Suppressor macrophage treated with lipopolysaccharide for 4 hours (primary cell): ENCODE data around the gene CPB2.

ENCODE experiments used
- DNase-seq: peaks from one replicate; pipeline ENCODE4 v3.0.0-alpha.2; 2020

Gene CPB2

DNA sequence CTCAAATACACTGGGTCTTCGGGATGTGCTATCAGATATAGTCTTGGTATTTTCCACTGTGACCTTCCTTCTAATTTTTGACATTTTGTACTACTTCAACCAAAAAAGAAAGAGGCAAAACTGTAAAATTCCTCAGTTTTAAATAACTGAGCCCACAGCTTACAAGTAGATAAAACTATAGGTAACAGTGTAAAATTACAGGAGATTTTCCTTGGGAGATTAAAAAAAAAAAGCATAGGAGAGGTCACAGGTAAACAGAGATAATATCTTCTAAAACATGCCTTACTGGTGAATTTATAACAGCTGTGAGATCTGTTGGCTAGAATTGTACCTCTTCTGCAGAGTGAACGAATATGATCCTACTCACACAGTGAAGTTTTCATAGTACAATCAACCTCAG, 59.4 kb downstream of the CPB2 start:
- DNase-seq = no peak

DNA sequence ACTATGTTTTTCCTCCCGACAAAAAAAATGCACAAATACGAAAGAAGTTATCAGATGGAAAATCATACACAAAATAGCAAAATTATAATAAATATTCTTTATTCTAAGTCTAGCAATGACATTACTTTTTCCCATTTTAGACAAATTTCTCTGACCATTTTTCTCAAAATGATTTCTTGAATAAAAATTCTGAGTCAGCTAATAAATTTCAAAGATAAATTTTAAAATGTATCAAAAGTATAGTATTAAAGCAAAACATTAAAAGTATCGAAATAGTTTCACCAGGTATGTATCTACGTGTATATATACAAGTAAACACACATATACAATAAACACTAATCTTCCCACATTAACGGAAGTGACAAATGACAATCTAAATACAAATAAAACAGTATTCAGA, 61.2 kb downstream of the CPB2 start:
- DNase-seq = no peak

DNA sequence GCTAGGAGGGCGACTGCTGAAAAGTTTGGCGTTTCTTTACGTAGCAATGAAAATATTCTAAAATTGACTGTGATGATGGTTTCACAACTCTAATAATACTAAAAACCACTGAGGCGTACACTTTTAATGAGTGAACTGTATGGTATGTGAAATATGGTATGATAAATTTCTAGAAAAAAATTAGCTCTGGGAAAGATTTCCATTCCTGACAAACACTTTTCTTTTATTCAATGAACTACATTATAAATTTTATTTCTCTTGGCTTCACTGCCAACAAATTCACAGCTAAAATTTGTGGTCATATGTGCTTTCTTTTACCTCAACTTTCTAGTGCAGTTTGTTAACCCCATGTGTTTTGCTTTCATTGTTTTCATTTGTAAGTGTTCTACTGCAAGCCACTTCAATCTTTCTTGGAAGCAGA, 63.4 kb downstream of the CPB2 start:
- no peak for DNase-seq

DNA sequence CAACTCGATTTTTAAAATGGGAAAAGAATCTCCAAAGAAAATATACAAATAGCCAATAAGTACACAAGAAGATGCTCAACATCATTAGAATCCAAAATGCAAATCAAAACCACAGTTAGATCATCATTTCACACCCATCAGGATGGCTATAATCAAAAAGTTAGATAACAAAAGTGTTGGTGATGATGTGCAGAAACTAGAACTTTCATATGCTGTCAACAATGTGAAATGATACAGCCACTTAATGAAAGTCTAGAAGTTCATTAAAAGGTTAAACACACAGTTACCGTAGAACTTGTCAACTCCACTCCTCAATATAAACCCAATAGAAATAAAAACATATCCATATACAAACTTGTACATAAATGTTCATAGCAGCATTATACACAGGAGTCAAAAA, 64.1 kb downstream of the CPB2 start:
- DNase-seq = no peak

DNA sequence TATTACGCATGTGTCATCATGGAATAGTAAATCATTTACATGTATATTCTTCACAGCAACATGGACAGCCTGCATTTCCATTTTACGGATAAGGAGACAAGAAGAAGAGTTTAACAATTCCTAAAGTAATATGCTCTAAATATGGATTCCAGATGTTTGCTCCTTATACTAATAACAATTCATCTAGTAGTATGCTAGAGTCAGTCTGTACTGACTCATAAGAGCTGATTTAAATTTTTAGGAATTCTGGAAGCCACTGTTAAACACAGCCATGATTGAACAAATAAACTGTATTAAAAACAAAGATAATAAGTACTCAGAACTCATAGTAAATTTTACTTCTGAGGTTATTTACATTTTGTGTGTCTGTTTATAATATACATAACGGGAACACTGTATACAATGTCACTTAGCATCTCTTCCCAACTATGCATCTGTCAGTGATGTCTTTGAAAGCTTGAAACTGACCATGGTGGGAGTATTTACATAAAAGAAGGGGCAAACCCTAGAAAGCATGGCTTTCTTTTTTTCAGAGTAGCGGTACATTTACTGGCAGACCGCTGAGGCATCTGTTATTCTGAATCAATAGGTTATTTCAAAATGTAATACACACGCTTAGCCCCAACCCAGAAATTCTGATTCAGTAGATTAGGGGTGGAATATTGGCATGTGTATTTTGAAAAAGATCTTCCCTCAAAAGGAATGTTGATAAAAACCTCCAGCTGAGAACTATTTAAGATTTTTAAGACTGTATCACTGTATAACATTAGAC, 65.2 kb downstream of the CPB2 start:
- no peak for DNase-seq

DNA sequence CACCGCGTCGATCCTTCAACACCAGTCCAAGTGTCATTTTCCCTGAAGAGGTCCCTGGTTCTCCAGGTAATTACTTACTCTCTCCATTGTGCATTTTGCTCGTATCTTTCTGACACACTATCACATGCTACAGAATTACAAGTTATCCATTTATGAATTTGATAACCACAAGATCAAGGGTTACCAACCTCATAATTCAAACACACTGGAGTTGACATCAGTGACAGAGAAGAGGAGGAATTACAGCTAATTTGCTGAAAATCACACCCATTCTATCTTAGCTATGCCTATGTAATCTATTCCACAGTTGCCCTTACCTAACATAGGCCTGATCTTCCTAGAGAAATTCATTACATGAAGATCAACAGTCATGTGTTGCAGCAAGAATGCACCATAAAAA, 66.5 kb downstream of the CPB2 start:
- no peak for DNase-seq

DNA sequence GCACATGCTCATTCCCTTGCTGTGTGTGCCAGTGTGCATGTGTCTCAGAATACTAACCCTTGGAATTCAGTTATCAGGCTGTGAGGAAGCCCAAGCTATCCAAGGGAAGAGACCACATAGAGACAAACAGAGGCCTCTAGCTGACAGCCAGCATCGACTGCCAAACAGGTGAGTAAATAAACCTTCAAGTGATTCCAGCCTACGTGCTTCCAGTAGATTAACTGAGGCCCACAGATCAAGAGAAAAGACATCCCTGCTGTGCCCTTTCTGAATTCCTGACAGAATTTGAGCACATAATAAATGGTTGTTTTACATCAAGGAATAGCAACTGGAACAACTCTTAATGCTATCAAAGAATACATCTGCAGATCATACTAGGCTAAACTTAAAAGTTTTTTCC, 69.8 kb downstream of the CPB2 start:
- DNase-seq = no peak

DNA sequence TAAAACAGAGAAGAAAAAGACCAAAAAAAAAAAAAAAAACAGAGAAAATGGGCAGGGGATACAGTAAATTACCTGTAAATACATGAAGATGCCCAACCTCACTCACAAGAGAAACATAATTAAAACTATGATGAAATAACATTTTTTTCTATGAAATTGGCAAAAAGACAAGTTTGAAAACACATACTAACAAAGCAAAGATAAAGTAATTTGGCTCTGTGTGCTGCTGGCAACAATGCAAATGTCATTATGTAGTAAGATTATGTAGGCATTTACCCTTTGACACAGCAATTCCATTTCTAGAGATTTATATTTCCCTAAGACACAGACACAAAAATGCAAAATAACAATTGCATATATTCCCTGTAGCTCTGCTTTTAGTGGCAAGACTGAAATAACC, 72.5 kb downstream of the CPB2 start:
- DNase-seq = no peak

DNA sequence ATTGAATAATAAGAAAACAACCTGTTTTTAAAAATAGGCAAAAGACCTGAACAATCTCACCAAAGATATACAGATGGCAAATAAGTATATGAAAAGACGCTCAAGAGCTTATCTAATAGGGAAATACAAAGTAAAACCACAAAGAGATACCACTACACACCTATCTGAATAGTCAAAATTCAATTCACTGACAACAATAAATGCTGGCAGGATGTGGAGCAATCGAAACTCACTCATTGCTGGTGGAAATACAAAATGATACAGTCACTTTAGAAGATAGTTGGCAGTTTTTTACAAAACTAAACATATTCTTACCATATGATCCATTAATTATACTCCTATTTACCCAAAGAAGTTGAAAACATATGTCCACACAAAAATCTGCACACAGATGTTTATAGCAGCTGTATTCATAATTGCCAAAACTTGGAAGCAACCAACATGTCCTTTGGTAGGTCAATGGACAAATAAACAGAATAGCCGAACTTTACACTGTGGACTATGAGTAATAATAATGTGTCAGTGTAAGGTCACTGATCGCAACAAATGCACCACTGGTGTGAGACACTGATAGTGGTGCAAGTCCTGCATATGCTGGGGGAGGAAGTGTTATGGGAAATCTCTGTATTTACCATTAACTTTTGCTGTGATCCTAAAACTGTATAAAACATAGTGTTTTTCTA, 73.1 kb downstream of the CPB2 start:
- DNase-seq = no peak

DNA sequence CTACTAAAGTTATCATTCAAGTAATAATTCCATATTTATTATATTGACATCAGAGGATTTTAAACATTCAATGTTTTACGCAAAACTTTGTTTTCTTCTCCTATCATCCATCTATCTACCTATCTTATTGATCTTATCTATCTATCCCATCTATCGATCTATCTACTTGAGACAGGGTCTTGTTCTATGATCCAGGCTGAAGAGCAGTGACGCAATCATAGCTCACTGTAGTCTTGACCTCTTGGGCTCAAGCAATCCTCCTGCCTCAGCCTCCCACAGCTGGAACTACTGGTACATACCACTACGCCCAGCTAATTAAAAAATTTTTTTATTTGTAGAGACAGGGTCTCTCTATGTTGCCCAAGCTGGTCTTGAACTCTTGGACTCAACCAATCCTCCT, 79.7 kb downstream of the CPB2 start:
- DNase-seq = no peak

DNA sequence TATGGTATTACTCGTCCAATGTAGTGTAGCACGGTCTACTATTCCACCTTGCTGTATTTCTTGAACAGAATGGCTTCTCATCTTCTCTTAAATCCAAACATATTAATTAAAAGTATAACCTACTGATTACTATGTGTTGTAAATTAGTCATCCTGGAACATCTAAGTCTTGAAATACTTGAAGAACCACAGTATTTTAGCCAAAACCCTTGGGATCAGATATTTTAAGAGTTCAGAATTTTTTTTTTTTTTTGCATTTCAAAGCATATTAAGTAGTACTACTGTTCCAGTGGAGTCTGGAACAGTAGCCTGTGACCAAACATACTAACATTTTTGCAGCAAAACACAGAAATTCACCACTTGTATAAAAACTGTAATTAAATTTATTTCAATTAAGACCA, 82.4 kb downstream of the CPB2 start:
- no peak for DNase-seq

DNA sequence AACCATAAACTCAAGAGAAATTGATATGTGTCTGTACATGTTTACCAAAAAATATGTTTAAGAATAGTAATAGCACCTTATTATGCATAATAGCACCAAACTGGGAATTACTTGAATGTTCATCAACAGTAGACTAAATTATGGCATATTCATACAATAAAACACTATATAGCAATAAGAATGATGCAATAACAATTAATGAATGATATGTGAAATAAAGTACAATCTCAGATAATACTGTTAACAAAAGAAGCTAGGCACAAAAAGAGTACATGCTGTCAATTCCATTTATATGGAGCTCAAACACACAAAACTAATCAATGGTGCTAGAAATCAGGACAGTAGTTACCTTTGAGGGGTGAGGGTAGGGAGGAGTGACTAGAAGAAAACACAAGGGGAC, 88.6 kb downstream of the CPB2 start:
- no peak for DNase-seq

DNA sequence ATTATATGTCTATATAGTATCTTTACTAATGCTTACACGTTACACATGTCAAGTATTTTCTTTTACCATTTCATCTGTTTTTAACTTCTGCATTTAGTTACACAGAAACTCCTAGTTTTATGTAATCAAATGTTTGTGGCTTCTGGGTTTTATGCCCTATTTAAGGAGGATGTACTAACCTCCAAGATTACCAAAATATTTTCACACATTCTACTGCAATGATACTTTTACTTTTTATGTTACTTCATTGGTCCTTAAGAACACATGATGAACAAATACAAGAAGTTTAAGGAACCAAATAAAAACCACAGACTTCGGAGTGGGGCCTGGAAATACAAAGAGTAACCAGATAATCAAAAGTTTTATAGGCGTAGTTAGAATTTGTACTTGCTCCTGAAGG, 89.5 kb downstream of the CPB2 start:
- peak; percentile 56 for DNase-seq

DNA sequence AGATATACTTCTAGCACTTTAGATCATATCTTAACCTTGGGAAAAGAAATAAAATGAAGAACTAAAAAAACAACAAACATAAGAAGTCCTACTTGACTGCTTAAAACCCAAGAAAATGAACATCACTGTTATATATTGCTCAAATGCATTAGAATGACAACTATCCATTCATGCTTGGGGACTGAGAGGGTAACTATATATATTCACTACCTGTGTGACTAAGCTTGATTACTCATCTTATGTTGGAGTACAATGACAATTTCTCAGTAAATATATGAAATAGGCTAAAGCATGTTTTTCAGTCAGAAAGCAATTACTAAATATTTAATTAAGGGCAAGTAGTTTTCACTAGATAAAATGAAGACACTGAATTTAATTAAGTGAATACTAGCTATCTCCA, 92.4 kb downstream of the CPB2 start:
- no peak for DNase-seq

DNA sequence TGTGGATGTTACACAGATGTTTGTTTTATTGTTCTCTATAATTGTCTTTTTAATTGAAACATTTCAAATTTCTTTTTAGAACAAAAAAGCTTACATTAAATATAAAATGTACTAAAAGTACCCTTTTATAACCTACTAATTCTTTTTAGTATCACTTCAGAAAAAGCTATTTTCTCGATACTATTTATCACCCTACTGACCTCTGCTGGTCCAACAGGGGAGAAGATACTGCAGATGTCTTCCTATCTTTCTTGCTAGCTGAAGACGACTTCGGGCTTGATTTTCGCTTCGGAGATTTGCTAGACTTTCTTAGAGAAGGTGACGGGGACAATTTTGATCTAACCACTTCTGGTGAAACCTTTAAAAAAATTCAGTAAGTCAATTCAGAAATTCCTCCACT, 94.7 kb downstream of the CPB2 start:
- peak; percentile 4 for DNase-seq

DNA sequence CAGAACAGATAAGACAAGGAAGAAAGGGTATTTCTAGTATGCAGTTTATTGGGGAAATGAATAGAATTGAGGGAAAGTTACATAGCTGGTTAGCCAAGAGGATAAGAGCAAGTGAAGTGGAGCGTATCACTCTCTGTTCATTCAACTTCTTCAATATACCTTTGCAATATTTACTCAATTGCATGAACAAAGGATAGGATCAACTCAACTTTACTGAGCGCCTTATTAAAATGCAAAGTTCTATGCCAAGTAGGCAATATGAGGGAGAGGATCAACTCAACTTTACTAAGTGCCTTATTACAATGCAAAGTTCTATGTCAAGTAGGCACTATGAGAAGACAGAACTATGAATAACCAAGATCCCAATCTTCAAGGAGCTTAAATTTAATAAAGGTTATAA, 96.2 kb downstream of the CPB2 start:
- DNase-seq = no peak

DNA sequence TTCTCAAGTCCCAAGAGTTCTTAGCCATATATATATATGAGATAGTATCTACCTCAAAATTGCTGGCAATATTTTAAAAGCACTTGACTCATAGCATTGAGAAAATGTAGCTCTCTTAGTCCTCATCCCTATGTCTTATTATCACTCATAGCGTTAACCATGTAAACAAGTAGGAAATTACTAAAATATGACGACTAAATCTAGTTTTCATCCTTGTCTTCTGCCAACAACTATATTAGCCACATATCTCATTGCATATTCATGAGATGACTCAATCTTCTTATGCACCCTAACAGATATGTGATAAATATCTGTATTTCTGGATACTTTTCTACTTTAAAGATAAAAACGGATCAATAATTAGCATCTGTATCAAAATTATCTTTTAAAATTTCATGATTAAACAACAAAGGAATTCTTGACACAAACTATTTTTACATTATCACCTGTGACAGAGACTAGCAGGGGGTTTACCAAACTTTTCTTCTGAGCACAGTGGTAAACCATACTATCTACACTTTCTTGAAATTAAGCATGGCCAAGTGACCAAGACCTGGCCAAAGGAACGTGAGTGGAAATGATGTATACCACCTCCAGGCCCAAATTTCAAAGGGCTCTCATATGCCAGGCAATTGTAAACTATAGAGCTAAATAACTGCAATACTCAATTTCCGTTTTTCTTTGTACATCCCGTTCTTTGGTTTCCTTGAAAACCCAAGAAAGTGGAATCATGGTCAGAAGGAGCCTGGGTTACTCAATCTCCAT, 98.0 kb downstream of the CPB2 start:
- DNase-seq = no peak

DNA sequence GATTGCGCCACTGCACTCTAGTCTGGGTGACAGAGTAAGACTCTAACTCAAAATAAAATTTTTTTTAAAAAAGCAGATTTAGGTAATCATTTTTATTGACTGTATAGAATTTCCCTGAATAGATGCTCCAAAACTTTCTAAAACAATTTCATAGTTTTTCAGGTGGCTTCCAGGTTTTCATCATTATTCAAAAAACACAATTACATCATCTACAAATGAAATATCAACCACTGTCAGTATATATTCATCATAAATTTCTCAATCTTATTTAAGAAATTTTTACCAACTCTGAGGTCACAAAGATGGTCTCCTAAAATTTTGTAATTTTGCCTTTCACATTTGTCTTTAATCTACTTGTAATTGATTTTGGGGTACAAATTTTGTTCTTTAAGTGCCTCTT, 100.3 kb downstream of the CPB2 start:
- DNase-seq = peak; percentile 25
